NCI-H82 (cell line): ENCODE results near the gene ZBBX.
A peak's percentile ranks its signal among the peaks of the same experiment; 100 is the strongest.
"Not testable (repeated sequence)": the region's sequence is repeated elsewhere in the genome, so short reads cannot be mapped to it uniquely, and the experiment has no call there.

Source experiments
- DNase-seq: peaks from one replicate; lab custom pipeline; 2025; lab: John Stamatoyannopoulos, UW

The ZBBX gene, protein sequence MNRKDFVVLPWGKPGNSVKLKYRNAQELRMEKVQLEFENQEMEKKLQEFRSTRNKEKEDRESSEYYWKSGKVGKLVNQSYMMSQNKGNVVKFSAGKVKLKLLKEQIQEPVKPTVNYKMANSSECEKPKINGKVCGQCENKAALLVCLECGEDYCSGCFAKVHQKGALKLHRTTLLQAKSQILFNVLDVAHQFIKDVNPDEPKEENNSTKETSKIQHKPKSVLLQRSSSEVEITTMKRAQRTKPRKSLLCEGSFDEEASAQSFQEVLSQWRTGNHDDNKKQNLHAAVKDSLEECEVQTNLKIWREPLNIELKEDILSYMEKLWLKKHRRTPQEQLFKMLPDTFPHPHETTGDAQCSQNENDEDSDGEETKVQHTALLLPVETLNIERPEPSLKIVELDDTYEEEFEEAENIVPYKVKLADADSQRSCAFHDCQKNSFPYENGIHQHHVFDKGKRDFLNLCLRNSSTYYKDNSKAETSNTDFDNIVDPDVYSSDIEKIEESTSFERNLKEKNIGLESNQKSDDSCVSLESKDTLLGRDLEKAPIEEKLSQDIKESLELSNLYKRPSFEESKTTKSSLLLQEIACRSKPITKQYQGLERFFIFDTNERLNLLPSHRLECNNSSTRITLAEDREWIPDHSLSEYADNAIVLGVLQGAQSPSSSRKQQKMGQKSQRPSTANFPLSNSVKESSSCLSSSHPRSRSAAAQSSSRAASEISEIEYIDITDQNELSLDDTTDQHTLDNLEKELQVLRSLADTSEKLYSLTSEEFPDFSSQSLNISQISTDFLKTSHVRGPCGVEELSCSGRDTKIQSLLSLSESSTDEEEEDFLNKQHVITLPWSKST

DNA sequence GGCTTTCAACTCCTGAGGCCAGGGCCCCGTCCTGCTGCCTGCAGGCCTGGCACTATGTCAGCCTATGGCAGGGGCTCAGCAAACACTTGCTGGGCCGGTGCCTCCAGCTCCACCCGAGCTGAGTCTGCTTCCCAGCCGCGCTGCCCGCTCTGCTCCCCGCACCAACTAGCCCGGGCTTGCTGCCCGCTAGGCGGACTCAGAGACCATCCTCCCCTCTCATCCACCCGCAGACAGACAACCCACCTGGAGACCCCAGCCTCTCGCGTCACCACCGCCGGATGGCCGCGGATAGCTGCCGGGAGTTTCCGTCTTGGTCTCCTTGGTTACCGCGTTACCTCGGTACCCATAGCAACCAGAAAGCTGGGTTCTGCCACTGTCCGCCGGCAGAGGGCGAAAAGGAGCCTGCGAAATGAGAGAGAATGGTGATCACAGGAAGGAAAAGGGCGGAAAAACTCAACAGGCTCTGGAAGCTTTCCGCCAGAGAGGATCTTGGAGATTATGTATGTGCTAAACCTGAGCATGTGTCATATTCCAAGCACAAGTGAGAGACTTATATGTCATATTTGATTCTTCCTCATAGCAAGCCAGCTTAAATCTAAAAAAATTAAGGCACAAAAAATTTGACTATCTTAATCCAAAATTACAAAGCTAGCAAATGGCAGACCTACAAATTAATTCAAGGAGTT, at the start of gene ZBBX:
ZBBX (minus strand) TSS at position 294 of the 686 bp plus-strand sequence. CDS start 7,396 bp downstream, outside the sequence.
- peak; percentile 97 for DNase-seq

DNA sequence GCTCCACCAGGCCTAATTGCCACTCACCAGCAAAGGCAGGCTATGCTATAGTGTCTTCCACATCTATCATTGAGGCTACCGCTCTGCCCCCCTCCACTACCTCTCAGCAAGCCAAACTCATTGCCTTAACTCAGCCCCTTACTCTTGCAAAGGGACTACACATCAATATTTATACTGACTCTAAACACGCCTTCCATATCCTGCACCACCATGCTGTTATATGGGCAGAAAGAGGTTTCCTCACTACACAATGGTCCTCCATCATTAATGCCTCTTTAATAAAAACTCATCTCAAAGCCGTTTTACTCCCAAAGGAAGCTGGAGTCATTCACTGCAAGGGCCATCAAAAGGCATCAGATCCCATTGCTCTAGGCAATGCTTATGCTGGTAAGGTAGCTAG, 46.9 kb upstream of the ZBBX start:
- not testable (repeated sequence) for DNase-seq

DNA sequence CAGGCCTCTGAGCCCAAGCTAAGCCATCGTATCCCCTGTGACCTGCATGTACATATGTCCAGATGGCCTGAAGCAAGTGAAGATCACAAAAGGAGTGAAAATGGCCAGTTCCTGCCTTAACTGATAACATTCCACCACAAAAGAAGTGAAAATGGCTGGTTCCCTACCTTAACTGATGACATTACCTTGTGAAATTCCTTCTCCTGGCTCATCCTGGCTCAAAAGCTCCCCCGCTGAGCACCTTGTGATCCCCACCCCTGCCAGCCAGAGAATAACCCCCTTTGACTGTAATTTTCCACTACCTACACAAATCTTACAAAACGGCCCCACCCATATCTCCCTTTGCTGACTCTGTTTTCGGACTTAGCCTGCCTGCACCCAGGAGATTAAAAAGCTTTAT, 42.3 kb upstream of the ZBBX start:
- not testable (repeated sequence) for DNase-seq

DNA sequence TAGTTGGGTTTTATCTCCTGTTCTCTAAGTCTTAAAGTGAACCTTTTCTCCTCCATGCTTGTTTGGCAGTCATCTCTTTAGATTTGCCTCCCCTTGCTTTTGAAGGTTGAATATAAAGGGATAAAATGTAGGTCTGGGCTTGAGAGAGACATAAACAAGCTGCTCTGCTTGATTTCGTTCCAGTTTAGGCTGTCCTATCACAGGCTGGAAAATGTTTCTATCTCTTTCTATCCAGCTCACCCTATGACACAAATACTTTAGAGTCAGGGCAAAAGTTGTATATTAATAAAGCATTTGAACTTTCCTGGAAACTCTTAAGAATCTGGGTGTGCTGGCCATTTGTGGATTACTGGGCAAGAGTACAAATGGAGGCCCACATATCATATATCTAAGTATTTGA, 29.5 kb upstream of the ZBBX start:
- DNase-seq = no peak

DNA sequence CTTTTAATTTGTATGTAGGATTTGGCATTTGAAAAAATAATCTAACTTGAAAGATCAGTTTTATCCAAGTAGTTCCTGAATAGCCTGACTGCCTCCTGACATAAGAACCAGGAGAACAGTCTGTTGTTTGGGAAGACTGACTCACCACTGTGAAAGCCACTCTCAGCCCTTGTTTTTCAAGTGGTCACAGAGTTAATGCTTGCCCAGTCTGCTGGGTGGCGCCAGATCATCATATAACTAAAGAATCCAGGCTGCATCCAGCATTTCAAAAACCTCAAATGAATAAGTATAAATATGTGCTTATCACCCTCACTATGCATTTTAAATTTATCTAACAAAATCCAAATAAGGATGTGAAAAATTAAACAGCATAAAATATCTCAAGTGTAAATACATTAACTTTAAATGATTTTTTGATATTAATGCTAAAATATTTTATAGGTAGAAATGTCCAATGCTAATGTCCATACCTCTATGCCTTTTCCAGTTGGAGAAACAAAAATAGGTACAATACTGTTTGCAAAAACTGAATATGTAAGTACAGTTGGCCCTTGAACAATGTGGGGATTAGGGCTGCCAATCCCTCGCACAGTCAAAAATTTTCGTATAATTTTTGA, 26.9 kb upstream of the ZBBX start:
- peak; percentile 90 for DNase-seq

DNA sequence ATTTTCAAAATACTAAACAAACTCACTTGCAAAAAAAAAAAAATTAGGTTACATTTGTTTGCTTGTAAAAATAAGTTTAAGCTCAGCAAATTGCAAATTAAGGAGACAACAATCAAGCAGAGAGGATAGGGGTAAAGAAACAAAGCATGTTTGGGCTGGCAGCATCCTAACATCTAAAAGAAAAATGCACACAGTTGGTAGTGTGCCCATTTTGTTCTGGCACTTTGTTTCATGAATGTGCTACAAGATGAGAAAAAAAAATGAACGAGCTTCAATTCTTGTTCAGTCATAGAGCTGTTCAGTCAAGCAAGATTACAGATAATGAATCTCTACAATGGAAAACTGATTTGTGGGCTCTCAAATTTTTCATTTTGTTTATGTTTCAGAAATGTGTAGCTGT, 17.7 kb upstream of the ZBBX start:
- DNase-seq = no peak

DNA sequence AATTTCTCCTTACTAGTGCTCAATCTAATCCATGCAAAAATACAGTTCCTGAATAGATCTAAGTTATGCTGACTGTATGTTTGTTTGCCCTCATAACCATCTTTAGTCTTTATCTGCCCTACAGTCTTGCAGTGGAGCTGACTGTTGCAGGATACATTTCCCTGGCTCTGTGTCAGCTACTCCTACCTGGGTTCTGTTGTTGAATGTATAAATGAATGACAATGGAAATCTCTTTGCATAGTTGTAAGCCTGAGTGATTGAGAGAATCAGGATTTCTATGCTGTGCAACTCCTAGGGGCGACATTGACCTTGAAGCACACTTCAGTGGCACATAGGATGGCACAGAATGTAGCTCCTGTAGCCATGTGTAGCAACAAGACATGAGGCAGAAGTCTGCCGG, 16.0 kb upstream of the ZBBX start:
- DNase-seq = no peak

DNA sequence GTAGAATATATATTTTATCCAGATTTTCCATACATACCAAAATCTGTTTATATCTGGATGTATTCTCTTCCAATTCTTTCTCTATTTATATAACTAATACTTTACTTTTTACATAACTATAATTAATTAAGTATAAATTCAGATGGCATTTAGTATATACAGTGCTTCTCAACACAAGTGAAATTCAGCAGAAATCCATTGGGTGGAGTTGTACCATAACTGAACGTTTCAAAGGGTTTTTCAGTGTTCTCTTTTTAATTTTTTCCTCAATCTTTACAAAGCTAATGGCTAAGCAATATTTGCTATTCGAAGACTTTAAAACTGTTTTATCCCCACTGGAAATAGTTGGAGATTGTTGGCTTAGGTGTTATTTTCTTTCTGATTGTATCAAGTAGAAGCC, 13.9 kb upstream of the ZBBX start:
- peak; percentile 9 for DNase-seq

DNA sequence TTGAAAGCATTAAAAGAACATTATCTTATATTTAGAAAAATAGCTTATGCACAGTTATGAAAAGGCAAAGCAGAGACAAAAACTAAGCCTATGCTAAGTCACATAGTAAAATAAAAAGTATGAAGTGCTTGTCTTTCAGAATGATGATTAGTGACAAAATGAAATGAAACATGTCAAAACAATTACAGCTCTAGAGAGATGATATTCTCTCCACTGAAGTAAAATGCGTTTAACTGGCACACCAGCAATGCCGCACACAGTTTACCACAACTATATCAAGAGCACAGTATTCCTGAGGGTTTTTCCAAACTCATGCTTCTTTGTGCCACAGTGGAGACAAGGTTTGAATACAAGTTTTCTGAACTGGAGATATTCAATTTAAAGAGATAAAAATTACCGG, 2.1 kb upstream of the ZBBX start:
- DNase-seq = no peak

DNA sequence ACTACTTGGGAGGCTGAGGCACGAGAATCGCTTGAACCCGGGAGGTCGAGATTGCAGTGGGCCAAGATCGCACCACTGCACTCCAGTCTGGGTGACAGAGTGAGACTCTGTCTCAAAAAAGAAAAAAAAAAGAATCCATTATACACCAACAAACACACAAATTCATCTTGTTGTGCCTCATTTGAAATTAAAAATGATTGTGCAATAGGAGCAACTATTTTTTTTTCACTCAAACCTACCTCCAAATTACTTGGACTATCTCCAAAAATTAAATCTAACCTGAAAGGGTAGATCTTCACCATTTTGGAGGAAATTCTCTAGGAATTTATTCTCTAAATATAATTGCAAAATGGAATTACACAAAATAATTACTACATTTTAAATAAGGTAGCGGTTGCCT, 4.6 kb downstream of the ZBBX start:
- DNase-seq = no peak

DNA sequence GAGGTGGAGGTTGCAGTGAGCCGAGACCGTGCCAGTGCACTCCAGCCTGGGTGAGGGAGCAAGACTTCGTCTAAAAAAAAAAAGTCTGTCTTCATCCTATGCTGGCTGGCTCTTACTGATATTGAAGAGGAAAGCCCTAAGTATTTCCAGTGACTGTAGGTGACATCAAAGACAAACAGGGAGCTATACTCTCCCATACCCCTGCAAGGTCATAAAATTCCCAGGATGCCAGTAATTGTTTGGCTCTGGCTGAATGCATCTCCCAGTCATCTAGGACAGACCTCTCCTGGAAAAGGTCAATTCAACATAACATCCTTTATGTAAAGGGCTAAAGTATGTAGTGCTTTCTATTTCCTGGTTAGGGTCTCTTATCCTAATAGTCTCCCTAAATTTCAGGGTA, 8.0 kb downstream of the ZBBX start:
- no peak for DNase-seq

DNA sequence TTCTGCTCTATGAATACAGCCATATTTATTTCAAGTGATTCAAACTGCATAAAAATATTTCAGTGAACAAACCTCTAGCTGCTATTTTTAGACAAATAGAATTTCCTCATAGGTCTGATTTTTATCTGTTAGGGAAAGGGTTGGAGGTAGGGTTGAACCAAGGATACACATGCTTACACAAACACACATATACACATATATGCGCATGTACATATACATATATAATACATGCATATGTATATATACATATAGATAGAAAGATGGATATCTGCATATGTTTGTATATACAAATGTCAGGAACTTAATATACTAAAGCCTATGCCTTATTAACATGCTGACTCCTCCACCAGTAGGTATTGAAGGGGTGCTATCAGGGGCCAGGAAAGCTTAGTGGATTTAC, 18.1 kb downstream of the ZBBX start:
- no peak for DNase-seq

DNA sequence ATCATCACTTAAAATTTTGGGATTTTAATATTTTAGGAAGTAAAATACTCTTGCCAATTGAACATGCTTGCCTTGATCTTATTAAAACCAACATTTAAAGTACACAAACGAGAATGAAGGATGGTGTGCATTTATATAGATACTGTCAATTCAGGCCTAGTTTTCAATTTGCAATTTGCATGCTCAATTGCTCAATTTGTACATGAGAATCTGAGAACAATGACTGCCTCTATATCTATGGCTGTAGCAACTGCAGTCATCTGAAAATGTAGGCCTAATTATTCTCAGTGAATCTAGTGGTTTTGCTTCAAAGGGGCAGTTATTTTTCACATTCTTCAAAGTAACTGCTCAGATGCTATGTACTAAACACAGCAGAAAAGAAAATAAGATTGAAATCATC, 18.8 kb downstream of the ZBBX start:
- DNase-seq = no peak

DNA sequence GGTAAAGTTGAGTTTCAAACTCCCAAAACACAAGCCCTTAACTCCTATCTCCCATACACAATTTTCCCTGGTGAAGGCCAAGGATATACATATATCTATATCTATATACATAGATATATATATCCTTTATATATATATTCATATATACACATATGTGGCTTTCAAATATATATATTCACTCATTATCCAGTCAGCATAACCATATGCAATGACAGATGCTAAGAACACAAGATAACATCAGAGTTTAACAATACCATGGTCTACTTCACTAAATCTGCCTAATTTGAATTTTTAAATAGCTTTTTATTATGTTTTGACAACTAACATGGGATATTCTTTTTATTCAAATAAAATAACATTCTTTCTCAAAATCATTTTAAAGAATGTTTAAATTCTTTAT, 24.7 kb downstream of the ZBBX start:
- DNase-seq = no peak

DNA sequence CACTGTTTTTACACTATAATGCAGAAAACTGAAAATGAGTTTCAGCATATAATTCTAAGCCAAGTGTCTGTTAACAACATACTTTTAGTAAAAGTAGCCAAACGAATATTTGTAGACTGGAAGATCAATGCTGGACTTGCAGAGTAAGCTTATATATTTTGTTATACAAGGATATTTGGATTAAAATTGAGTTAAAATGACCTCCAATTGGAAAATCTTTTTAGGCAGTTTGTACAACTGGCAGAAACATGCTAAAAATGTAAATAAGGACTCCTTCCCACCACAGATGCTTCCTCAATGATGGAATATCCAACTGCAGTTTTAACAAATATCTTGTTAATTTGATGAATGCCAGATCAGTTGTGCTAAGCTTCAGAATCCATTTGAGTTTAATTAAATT, 25.3 kb downstream of the ZBBX start:
- no peak for DNase-seq

DNA sequence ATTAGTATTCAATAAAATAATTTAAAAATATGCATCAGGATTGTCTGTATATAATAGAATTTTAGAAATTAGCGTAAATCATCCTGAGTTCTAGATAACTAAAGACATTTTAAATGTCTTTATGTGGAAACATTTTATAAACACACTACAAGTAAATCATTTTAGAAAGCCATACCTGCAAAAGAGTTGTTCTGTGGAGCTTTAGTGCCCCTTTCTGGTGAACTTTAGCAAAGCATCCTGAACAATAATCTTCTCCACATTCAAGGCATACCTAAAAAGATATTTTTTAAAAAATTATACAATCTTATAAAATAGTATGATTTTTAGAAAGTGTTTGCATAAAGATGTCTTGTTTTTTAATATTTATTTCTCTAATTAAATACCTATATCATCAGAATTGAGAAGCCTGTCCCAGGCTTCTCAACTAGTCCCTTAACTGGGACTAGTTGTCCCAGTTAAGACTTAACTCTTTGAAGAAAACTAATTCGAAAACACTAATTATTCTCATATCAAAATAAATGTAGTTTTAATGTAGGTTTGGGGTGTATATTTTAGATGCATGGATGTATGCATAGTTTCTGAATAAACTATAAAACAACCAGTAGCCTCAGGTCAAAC, 29.7 kb downstream of the ZBBX start:
- DNase-seq = peak; percentile 70

DNA sequence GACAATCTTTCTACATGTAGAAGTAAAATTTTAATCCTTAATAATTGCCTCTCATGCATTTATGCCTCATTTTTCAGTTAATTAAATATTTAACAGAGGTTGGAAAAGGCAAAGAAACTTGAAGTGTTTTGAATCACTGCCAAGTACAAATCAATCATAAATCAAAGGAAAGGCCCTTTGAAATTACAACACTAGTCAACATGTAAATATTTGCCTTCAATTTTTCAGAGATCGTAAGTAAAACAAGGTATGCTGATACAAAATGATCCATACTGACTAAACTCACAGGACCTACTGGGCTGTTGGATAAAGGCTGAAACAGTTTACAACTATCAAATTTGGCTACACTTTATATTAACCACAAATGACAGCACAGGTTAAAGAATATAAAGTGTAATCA, 33.9 kb downstream of the ZBBX start:
- no peak for DNase-seq

DNA sequence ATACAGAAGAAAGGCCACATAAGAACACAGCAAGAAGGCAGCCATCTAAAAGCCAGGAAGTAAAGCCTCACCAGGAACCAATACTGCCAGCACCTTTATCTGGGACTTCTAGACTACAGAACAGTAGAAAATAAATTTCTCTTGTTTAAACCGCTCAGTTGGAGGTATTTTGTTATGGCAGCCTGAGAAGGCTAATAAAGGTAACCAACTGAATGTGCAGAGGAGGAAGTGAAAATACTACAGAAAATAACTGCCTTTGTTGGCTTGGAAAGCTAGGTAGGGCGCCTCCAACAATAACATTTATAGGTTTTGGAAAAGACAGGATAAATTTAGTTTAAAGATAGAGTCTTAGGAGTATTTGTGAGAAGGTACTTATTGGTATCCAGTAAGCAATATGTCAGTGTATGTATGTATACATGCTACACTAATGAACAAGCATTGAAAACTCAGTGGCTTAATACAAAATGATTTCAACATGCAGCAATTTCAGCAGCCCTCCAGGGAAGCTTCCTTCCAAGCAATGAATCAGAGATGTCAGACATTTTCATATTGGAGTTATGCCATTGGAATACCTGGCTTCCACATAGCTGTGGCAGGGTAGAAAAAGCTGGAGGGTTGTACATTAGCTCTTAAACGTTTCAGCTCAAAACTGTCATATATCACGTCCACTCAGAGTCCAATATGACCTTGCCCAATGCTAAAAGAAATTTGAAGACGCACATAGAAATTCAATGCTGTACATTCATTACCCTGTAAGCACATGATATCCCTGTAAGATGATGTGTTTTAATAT, 48.9 kb downstream of the ZBBX start:
- no peak for DNase-seq

DNA sequence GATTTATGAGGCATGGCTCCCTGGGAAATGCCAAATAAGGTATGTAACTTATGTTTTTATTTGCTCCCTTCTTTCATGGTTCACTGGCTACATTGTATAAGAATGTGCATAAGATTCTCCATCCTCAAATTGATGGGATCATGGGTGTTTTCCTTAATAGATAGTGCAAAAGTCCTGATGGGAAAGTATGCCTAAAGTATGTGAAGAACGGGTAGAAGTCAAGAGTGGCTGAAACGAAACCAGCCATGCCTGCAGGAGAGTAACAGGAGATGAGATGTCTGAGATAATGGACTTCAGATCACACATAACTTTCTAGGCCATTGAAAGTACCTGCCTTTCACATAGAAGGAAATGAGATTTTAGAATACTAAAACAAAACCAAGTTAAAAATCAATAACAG, 56.5 kb downstream of the ZBBX start:
- no peak for DNase-seq

DNA sequence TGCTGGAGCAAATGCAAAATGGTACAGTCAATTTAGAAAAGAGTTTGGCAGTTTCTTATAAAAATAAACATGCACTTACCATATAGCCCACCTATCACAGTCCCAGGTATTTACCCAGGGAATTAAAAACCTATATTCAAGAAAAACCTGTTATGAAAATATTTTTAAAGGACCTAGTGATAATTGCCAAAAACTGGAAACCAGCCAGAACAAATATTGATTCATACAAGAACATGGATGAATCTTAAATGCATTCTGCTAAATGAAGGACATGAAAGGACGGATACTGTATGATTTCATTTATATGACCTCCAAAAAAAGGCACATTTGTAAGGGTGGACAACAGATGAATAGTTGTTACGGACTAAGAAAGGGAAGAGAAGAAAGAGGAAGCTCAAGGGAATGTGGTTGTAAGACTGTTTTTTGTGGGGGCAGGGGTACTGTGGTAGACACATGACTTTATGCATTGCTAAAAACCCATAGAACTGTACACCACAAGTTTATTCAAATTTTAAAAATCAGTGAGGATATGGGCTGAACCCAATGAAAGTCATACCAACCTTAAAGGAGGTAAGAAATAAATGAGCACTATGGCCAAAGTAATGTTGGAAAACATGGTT, 61.0 kb downstream of the ZBBX start:
- no peak for DNase-seq

DNA sequence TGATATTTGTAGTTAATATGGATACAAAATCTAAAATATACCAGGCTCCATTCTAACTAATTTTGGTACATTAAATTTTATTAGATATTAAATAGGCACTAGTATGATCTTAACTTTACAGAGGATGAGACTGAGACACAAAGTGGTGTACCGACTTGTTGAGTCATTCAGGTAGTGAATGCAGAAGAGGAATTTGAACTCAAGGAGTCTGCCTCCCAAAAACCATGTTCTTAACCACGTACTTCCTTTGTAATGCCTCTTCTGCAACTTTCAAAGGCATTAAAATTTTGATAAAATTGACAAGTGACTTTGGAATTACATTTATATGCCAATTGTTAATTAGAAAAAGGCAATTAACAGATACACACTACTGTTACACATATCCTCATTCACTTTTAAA, 61.8 kb downstream of the ZBBX start:
- no peak for DNase-seq
